ENCODE measurements around the gene C17orf78.

The C17orf78 gene

GRCh38 chr17:37358098-37358829 lies 17.5 kb upstream of the C17orf78 start:
- Histone ChIP-seq H3K4me2 (peak overlapping the region; percentile 90), H3K4me1 (ENCODE audit: low read depth, poor library complexity, severe bottlenecking) (peaks cover 30% of the 10 kb centered on the region), H3K36me3 (ENCODE audit: insufficient read depth) (no peaks in the 10 kb centered on the region; the same call in 1 of the 2 replicates), H2AFZ (ENCODE audit: low read depth) (peak overlapping the region; percentile 82), H4K20me1 (ENCODE audit: insufficient read depth) (peaks cover 14% of the 10 kb centered on the region), H3K79me2 (ENCODE audit: insufficient read depth, low read depth) (peaks cover 53% of the 10 kb centered on the region), H3K27ac (peak overlapping the region; percentile 48), H3K9ac (peak overlapping the region; percentile 93), H3K27me3 (ENCODE audit: insufficient read depth, low read depth) (no peaks in the 10 kb centered on the region), H3K4me3 (IDR thresholded peaks at IDR 0.05; ENCODE audit: insufficient read depth, low read depth, low read length) (peak overlapping the region; percentile 73)
- TF ChIP-seq, protein P1, sequence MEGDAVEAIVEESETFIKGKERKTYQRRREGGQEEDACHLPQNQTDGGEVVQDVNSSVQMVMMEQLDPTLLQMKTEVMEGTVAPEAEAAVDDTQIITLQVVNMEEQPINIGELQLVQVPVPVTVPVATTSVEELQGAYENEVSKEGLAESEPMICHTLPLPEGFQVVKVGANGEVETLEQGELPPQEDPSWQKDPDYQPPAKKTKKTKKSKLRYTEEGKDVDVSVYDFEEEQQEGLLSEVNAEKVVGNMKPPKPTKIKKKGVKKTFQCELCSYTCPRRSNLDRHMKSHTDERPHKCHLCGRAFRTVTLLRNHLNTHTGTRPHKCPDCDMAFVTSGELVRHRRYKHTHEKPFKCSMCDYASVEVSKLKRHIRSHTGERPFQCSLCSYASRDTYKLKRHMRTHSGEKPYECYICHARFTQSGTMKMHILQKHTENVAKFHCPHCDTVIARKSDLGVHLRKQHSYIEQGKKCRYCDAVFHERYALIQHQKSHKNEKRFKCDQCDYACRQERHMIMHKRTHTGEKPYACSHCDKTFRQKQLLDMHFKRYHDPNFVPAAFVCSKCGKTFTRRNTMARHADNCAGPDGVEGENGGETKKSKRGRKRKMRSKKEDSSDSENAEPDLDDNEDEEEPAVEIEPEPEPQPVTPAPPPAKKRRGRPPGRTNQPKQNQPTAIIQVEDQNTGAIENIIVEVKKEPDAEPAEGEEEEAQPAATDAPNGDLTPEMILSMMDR (conservative IDR thresholded peaks at IDR 0.05; ENCODE audit: low read depth, low read length), result no peak

GRCh38 chr17:37358830-37359681 lies 16.7 kb upstream of the C17orf78 start:
- H4K20me1 ChIP-seq (ENCODE audit: insufficient read depth), result peaks cover 14% of the 10 kb centered on the region; the same call in 1 of the 2 replicates
- peaks cover 30% of the 10 kb centered on the region for H3K4me1 ChIP-seq (ENCODE audit: low read depth, poor library complexity, severe bottlenecking)
- peak overlapping the region; percentile 93 for H3K9ac ChIP-seq
- H3K79me2 ChIP-seq (ENCODE audit: insufficient read depth, low read depth), result peaks cover 46% of the 10 kb centered on the region
- no peaks in the 10 kb centered on the region for H3K27me3 ChIP-seq (ENCODE audit: insufficient read depth, low read depth)
- no peaks in the 10 kb centered on the region; the same call in 1 of the 2 replicates for H3K36me3 ChIP-seq (ENCODE audit: insufficient read depth)
- TF ChIP-seq, protein P1 (conservative IDR thresholded peaks at IDR 0.05; ENCODE audit: low read depth, low read length), result no peak
- H3K4me3 ChIP-seq (IDR thresholded peaks at IDR 0.05; ENCODE audit: insufficient read depth, low read depth, low read length), result peak overlapping the region; percentile 73
- H2AFZ ChIP-seq (ENCODE audit: low read depth), result peak overlapping the region; percentile 82
- peak overlapping the region; percentile 90 for H3K4me2 ChIP-seq
- H3K27ac ChIP-seq, result peak overlapping the region; percentile 48

- Histone ChIP-seq H3K36me3 (ENCODE audit: insufficient read depth) (no peaks in the 10 kb centered on the region), H4K20me1 (ENCODE audit: insufficient read depth) (peaks cover 14% of the 10 kb centered on the region; the same call in 1 of the 2 replicates), H3K27me3 (ENCODE audit: insufficient read depth, low read depth) (no peaks in the 10 kb centered on the region), H3K4me2 (peak overlapping the region; percentile 43; the same call in 1 of the 2 replicates), H2AFZ (ENCODE audit: low read depth) (peak overlapping the region; percentile 82), H3K9ac (peak overlapping the region; percentile 93; the same call in 1 of the 2 replicates), H3K27ac (no peak overlapping the region), H3K79me2 (ENCODE audit: insufficient read depth, low read depth) (peaks cover 40% of the 10 kb centered on the region), H3K4me1 (ENCODE audit: low read depth, poor library complexity, severe bottlenecking) (peaks cover 30% of the 10 kb centered on the region), H3K4me3 (IDR thresholded peaks at IDR 0.05; ENCODE audit: insufficient read depth, low read depth, low read length) (no peak overlapping the region)
- TF ChIP-seq, protein P1 (conservative IDR thresholded peaks at IDR 0.05; ENCODE audit: low read depth, low read length), result no peak
These were observed 16.1 kb upstream of the C17orf78 start for GRCh38 chr17:37359682-37360188.

DNA sequence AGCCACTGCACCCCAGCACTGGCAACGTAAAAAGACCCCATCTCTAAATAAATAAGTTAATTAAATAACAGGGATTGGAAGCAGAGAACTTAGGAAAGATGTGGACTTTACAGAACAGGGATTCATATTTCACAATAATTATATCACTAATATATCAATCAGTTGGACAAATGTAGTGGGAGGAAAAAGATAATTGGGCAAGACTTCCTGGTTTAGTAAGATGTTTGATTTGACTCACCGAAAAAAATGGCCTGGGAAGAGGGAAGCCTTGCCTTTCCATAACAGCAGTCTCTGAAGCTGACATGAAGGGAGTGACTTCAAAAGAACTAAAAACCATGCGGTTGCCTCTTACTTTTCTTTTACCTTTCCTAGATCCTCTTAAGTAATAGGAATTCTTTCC lies 15.2 kb upstream of the C17orf78 start:
- Histone ChIP-seq H4K20me1 (ENCODE audit: insufficient read depth) (peaks cover 14% of the 10 kb centered on the region; the same call in 1 of the 2 replicates), H3K27ac (no peak overlapping the region), H3K4me1 (ENCODE audit: low read depth, poor library complexity, severe bottlenecking) (peaks cover 30% of the 10 kb centered on the region), H3K4me2 (no peak overlapping the region), H3K9ac (no peak overlapping the region), H3K4me3 (IDR thresholded peaks at IDR 0.05; ENCODE audit: insufficient read depth, low read depth, low read length) (no peak overlapping the region), H3K79me2 (ENCODE audit: insufficient read depth, low read depth) (peaks cover 31% of the 10 kb centered on the region), H3K27me3 (ENCODE audit: insufficient read depth, low read depth) (no peaks in the 10 kb centered on the region), H3K36me3 (ENCODE audit: insufficient read depth) (no peaks in the 10 kb centered on the region), H2AFZ (ENCODE audit: low read depth) (no peak overlapping the region)
- TF ChIP-seq, protein P1 (conservative IDR thresholded peaks at IDR 0.05; ENCODE audit: low read depth, low read length), result no peak
